GM18517 (cell line): ENCODE measurements around the gene ZSWIM1.
"Not testable (repeated sequence)": the region's sequence is repeated elsewhere in the genome, so short reads cannot be mapped to it uniquely, and the experiment has no call there.

ENCODE experiments used
- ATAC-seq: cut with Tn5 transposase; IDR thresholded peaks from one replicate; pipeline ENCODE4 v1.9.1; 2021; ENCODE audit warnings: mild to moderate bottlenecking, moderate library complexity; ENCODE audit not compliant: unreplicated experiment

Gene ZSWIM1

DNA sequence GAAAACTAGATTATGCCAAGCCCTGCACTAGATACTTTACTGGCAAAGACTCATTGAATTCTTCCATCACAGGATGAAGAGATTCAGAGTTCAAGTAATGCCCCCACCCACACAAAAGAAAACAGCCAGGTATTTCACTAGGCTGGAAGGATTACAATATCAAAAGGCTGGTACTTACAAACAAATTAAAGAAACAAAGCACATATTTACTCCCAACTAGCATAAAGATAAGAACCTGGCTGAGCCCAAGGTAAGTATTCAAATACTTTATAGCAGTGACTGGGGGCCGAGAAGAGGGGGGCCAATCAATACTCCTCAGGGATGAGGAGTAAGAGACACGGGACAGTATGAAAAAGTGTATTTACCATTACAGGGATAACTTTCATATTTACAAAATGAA lies 27.5 kb upstream of the ZSWIM1 start:
- ATAC-seq = no peak

DNA sequence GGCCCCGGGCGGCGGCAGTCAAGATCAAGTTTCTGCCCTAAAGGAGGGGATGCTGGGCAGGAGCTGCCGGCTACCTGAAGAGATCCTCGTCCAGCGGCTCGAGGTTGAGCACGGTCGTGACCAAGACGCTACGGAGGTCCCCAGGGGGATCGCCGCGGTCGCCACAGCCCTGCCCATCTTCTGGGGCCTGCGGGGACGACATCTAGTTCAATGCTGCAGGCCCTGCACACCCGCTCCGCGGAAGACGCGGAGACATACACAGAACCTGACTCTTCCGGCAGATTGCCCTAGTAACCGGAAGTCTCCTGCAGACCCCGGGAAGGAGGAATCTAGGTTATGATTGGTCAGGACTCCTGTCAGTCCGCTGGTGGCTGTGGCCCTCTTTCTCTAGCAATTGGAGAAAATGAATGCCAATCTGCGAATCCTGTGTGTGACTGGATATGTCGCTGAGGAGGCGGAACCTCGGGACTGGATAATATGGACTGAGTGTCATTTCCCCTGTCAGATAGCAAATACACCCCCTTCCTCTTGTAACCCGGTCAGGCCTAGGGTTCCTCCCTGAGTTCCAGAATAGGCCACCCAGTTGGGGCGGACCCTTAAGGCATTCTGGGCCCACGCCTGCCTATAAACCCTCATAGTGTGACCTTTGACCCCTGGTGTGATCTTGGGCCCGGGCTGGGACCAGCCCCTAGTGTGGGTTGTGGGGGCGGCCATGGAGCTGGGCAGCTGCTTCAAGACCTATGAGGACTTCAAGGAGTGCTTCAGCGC lies 23.7 kb upstream of the ZSWIM1 start, which contains the start of the genes ACOT8 and ZSWIM3:
ACOT8 (minus strand) TSS at position 279 of the 768 bp plus-strand sequence; CDS start at position 202, 77 bp downstream.
ZSWIM3 (plus strand) TSS at position 501 of the 768 bp plus-strand sequence; CDS start at position 713, 212 bp downstream.
- ATAC-seq = peak; percentile 96

GRCh38 chr20:45857882-45858216 lies 23.2 kb upstream of the ZSWIM1 start:
- ATAC-seq = no peak

GRCh38 chr20:45859916-45860315 lies 21.1 kb upstream of the ZSWIM1 start:
- ATAC-seq = no peak

DNA sequence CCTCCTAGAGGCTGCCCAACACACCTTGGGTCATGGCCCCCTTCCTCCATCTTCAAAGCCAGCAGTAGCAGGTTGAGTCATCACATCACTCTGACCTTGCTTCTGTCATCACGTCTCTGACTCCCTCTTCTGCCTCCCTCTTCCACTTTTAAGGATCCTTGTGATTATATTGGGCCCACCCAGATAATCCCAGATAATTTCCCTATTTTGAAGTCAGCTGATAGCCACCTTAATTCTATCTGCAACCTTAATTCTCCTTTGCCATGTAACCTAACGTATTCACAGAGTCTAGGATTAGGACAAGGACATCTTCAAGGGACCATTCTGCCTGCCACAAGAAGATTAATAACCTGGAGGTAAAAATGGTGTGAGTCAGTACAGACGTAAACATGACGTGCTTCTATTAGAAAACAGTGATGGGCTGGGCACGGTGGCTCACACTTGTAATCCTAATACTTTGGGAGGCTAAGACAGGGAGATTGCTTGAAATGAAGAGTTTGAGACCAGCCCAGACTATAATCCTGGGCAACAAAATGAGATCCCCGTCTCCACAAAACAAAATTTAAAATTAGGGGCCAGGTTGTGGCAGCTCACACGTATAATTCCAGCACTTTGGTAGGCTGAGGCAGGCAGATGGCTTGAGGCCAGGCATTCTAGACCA lies 20.3 kb upstream of the ZSWIM1 start:
- ATAC-seq = no peak

- ATAC-seq = no peak
Measured at GRCh38 chr20:45861221-45862075, 19.6 kb upstream of the ZSWIM1 start.

- ATAC-seq = no peak
Measured at GRCh38 chr20:45863543-45864470, 17.2 kb upstream of the ZSWIM1 start.

DNA sequence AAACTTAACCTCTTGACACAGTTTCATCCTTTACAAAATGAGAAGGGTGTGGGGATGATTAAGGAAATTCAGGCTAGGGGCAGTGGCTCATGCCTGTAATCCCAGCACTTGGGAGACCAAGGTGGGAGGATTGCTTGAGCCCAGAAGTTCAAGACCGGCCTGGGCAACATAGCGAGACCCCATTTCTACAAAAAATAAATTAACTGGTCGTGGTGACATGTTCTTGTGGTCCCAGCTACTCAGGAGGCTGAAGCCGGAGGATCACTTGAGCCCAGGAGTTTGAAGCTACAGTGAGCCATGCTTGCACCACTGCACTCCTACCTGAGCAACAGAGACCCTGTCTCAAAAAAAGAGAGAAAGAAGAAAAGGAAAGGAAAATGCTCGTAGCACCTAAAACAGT lies 14.6 kb upstream of the ZSWIM1 start:
- no peak for ATAC-seq

DNA sequence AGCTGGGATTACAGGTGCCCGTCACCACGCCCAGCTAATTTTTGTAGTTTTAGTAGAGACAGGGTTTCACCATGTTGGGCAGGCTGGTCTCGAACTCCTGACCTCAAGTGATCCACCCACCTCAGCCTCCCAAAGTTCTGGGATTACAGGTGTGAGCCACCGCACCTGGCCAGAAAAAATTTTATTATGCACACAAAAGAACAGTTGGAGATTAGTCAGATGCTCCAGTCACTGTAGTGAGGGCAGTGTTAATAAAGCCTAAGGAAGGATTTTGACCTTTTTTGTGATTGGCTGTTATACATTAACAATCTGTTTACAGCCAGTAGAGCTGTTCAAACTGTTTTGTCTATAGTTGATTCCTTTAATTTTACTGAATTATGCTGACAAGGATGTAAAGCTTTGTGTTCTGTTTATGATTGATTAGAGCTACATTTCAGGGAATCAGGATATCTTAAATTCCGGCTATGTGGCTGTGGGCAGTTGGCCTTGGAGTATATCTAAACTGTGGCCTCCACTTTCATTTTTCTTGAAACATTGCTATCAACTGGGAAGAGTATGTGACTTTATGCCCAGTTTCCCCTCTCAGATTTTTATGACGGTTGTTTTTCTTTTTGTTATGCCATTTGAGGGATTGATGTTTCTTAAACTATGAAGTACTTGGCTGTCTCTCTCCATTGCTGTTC lies 13.8 kb upstream of the ZSWIM1 start:
- ATAC-seq = no peak

DNA sequence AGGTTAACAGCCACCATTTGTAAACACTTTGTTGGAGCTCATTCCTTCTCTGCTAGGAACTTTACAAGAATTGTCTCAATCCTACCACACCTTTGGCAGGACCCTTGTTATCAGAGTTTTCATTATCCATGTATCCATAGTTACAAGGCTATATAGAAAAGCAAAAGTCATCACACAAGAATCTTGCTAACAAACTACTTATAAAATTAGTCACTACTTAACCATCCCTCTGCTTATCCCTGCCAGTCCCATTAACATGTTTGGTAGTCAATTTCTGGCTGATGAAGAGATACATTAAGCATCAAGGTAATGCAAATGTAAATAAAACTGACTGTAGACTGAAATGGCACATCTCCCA lies 13.2 kb upstream of the ZSWIM1 start:
- ATAC-seq = no peak

DNA sequence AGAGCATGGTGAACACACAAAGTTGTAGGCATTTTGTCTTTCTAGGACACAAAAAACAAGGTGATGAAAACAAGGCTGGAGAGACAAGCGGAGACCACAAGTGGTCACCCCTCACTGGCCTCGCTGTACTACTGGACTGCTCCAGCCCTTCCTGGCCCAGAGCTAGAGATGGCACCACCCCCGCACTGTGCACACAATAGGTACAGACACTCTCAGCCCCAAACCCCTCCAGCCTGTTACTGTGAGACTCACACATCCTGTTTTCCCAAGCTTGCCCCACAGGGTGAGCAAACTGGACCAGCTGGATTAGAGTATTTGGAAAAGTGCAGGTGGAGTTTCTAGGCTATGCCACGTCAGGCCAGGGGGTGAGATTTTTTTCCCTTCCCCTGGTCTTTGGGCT lies 8.4 kb upstream of the ZSWIM1 start:
- ATAC-seq = no peak

GRCh38 chr20:45873409-45874103 lies 7.5 kb upstream of the ZSWIM1 start:
- no peak for ATAC-seq

- ATAC-seq = not testable (repeated sequence)
Measured at GRCh38 chr20:45874104-45874481, 6.9 kb upstream of the ZSWIM1 start.

- no peak for ATAC-seq
Measured at GRCh38 chr20:45874576-45874975, 6.5 kb upstream of the ZSWIM1 start.

GRCh38 chr20:45878076-45878761 lies 2.8 kb upstream of the ZSWIM1 start:
- ATAC-seq = no peak

- ATAC-seq = no peak
Measured at GRCh38 chr20:45882469-45883099, 1.6 kb downstream of the ZSWIM1 start.

DNA sequence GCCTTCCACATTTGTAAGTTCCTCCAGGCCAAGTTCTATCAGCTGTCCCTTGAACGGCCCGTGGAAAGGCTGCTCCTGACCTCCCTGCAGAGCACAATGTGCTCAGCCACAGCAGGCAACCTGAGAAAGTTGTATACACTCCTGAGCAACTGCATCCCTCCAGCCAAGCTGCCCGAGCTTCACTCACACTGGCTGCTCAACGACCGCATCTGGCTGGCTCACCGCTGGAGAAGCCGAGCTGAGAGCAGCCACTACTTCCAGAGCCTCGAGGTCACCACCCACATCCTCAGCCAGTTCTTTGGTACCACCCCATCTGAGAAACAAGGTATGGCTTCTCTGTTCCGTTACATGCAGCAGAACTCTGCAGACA lies 2.1 kb downstream of the ZSWIM1 start:
- no peak for ATAC-seq

GRCh38 chr20:45886590-45887345 lies 5.7 kb downstream of the ZSWIM1 start:
- ATAC-seq = no peak
